Cardiac fibroblast (primary cell): ENCODE data around the gene SRPK1.

ENCODE experiments used
- DNase-seq, 2 donors: peaks; one replicate each; pipeline versions ENCODE4 v3.0.0 to v3.0.0-alpha.2; 2010; ENCODE audit warnings: low read depth in 2 of 2
- H3K4me3 ChIP-seq, 2 donors: replicated peaks in 1 of 2; 1 replicate in 1 of 2; 2 replicates in 1 of 2; pipeline ENCODE4 v1.5.1; 2011; ENCODE audit warnings: low read depth in 2 of 2, low read length in 2 of 2, mild to moderate bottlenecking in 2 of 2, moderate library complexity in 1 of 2
- TF ChIP-seq, protein P1 (sequence below): IDR thresholded peaks from one replicate; pipeline ENCODE4 v1.5.1; 2011; ENCODE audit warnings: low read depth, mild to moderate bottlenecking, low read length, inconsistent platforms

SRPK1 gene

DNA sequence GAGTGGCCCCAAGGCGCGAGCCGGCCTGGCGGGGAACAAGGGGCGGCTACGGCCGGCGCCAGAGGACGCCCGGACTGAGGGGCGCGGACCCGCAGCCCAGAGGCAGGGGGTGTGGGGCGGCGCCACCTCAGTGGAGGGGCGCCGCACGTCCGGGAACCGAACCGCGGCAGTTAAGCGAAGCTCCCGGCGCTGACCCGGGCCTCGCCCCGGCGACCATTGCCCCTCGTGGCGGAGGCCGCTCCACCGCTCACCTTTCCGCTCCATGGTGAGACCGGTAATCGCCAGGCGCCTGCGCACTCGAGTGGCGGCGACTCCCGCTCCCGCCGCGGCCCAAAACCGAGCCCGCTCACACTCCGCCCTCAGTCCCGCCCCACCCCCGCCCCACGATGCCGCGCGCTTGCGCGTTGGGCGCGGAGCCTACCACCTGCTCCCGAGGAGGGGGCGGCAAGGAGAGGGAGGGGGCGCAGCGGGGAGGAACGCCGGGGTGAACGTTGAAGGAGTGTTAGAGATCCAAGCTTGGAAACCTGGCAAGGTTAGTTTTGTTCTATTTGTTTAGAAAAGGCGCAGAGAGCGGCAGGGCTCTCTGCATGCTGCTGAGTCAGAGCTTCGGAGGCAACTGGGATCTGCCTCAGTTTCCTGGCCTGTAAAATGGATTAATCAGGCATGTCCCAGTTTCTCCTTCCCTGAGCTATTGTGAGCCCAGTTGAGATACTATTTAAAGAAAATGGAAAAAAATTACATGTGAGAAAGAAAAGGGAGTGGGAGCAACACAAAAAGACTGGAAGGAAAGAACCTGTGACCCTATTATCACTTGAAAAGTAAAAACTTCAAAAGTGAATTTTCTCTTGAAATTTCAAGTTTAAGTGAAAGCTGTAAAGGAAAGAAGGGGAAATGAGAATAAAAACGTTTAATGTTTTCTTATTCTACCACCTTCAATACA is at the start of gene SRPK1:
SRPK1 (minus strand) TSS at position 306 of the 940 bp plus-strand sequence; CDS start at position 264, 42 bp downstream.
- H3K4me3 ChIP-seq: peak within 1 kb of the TSS; percentile 69 to 83
- DNase-seq: peak; percentile 81 to 84
- TF ChIP-seq, protein P1, sequence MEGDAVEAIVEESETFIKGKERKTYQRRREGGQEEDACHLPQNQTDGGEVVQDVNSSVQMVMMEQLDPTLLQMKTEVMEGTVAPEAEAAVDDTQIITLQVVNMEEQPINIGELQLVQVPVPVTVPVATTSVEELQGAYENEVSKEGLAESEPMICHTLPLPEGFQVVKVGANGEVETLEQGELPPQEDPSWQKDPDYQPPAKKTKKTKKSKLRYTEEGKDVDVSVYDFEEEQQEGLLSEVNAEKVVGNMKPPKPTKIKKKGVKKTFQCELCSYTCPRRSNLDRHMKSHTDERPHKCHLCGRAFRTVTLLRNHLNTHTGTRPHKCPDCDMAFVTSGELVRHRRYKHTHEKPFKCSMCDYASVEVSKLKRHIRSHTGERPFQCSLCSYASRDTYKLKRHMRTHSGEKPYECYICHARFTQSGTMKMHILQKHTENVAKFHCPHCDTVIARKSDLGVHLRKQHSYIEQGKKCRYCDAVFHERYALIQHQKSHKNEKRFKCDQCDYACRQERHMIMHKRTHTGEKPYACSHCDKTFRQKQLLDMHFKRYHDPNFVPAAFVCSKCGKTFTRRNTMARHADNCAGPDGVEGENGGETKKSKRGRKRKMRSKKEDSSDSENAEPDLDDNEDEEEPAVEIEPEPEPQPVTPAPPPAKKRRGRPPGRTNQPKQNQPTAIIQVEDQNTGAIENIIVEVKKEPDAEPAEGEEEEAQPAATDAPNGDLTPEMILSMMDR: no peak

DNA sequence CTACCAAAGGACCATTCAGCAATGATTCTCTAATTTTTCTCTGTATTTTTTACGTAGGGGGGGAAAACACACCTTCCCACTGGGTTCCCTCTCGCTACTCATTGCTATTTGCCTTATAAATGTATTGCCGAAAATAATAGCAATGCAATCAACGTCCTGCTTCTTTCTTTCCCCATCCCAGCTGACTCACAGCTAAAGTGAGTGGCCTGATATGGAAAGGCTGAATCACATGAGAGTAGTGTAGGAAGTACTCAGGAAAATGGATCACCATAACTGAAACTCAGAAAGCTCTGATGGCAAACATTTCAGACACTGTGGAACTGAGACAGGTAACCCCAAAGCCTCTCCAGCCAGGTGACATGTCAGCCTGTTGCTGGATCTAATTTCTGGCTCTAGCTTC is 49.3 kb upstream of the SRPK1 start:
- DNase-seq: peak; percentile 75 to 87
- H3K4me3 ChIP-seq: no peak overlapping the region
- TF ChIP-seq, protein P1: no peak

DNA sequence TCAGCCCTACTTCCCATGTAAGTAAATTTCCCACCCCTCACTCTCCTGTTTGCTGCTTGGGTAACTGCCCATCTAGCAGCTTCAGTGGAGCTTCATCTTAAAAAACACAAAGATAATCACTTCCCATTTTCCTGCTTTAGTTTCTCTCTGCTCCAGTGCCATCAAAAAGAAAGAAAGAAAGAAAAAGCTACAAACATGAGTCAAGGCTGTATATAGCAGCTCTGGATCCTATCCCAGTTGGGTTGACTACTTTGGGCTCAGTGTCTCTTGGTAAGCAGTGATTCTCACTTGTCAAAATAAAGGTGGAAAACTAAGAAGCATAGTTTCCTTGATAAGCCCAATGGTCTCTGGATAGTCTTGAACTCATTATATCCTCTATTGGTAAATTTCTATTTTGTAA is 48.7 kb upstream of the SRPK1 start:
- peak; percentile 10 to 33 for DNase-seq
- TF ChIP-seq, protein P1: no peak

DNA sequence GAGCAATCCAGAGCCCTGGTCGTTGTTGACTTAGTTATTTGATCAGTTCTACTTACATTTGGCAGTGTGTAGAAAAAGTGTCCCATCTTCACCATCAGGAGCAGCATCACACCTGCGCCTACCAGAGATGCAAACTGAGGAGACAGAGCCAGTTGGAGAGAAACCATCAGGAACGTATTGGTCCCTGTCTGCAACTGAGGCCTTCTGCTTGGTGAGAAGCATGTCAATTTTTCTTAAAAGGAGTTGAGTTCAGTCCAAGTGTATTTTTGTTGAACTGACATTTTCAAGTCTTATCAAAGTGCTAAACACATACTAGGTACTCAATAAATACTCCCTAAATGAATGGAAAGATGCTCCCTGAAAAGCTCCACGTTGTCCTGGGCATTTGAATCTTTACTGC is 47.9 kb upstream of the SRPK1 start:
- TF ChIP-seq, protein P1: no peak
- no peak overlapping the region for H3K4me3 ChIP-seq
- no peak for DNase-seq

More for the DNA sequence above, 48.7 kb upstream of the SRPK1 start:
- no peak overlapping the region for H3K4me3 ChIP-seq

DNA sequence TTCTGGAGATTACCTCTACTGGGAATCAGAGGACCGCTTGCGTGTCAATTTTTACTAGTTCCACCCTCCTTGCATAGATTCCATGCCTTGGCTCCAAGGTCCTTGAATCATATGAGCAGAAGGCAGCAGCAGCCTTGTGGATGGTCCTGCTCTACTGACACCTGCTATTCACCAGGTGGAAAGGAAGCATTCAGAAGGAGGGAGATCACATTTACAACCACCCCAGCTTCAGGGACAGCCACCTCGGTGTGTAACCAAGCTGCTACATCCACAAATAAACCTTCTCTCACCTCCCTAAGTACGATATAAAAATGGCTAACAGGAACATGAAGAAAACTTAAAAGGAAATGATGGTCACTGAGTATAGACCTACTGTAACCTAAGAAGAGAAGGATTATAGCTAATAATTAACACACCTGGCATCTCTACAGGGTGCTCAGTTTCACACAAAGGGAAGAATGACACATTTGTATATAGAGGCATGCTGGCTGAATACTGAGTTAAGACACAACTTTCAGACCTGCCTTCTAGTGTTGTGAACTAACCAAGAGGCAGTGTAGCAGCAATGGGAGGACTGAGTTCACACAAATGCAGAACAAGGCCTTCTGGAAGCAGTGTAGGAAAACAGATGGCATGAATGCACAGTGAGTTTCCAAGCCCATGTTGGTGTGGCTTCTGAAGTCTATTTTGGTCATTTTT is 46.3 kb upstream of the SRPK1 start:
- TF ChIP-seq, protein P1: no peak
- H3K4me3 ChIP-seq: no peak overlapping the region
- no peak for DNase-seq

DNA sequence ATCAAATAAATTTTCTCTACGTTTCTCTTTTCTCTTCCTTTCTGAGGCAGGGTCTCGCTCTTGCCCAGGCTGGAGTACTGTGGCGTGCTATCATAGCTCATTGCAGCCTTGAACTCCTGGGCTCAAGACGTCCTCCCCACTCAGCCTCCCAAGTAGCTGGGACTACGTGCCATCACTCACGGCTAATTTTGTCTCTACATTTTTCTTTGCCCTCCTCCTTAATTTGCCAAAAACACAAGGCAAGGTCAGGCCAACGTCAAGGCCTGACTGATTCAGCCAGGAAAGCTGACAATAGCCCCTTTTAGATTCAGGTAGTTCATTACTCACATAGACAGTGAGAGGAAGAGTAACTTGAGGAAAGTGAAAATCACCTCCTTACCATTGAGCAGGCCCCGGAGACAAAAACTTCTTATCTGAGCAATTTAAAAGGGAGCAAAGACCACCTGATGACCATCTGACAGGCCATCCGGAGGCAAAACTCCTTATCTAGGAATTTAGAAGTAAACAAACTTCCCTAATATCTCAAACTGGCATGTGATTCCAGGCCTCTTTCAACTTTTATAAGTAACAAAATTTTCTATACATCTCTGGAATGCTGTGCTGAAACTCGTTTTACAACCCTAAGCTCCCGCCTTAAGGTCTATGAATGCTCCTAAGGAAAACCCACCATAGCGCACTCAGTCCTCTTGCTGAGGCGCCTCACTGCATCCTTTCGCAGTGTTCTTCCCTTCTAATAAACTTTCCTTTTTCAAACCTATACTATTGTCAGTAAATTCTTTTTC is 42.1 kb upstream of the SRPK1 start:
- no peak for DNase-seq
- TF ChIP-seq, protein P1: no peak
- H3K4me3 ChIP-seq: no peak overlapping the region
